NCI-H446 (cell line): ENCODE results near the gene TMEM255B.
"Not testable (repeated sequence)": the region's sequence is repeated elsewhere in the genome, so short reads cannot be mapped to it uniquely, and the experiment has no call there.

ENCODE experiments used
- DNase-seq, 2 experiments: peaks; one replicate each; lab custom pipeline; 2025; lab: John Stamatoyannopoulos, UW

Gene TMEM255B

DNA sequence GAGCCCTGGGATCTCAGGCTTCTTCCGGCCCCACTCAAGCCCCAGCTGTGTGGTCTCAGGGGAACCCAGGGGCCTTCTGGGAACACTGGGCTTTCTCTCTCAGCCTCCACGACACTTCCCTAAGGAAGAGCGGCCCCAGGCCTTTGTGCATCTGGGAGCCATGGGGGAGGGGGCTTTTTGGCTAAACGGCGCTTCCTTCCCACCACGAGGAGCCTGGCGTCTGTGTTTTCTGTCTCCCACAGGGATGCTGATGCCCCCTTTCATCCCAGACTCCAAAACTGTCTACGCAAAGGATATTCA is 24.2 kb upstream of the TMEM255B start:
- DNase-seq: no peak

- DNase-seq: no peak
Measured at GRCh38 chr13:113735194-113735593, 23.8 kb upstream of the TMEM255B start.

- DNase-seq: no peak
Measured at GRCh38 chr13:113735750-113736149, 23.3 kb upstream of the TMEM255B start.

- DNase-seq: no peak
Measured at GRCh38 chr13:113736258-113736731, 22.7 kb upstream of the TMEM255B start.

DNA sequence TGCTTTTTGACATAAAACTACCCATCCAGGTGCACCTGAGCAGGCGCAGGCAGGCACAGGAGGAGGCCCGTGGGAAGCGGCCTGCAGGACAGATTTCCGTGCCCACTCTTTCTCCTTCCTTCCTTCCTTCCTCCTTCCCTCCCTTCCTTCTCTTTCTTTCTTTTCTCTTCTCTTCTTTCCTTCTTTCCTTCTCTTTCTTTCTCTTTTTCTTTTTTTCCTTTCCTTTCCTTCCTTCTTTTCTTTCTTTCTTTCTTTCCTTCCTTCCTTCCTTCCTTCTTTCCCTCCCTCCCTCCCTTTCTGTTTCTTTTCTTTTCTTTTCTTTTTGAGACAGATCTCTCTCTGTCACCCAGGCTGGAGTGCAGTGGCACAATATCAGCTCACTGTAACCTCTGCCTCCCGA is 21.2 kb upstream of the TMEM255B start:
- DNase-seq: no peak

- no peak for DNase-seq
Measured at GRCh38 chr13:113739527-113740285, 19.3 kb upstream of the TMEM255B start.

GRCh38 chr13:113740286-113740556 is 18.8 kb upstream of the TMEM255B start:
- no peak for DNase-seq

DNA sequence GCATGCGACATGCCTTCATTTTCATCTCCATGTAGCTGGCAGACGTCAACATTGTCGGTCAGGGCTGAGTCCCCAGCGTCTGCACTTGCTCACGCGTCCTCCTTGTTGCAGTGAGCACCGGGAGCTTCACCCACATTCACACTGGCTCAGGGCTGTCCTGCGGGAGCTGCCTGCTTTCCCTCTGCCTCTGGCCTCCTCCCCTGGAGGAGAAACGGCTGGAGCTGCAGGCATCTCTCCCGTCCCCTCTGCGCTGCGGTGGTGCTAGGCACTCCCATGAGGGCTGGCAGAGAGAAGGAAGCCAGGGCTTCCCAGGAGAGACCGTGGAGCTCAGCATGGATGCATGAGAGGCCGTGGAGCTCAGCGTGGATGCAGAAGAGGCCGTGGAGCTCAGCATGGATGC is 18.4 kb upstream of the TMEM255B start:
- DNase-seq: no peak

DNA sequence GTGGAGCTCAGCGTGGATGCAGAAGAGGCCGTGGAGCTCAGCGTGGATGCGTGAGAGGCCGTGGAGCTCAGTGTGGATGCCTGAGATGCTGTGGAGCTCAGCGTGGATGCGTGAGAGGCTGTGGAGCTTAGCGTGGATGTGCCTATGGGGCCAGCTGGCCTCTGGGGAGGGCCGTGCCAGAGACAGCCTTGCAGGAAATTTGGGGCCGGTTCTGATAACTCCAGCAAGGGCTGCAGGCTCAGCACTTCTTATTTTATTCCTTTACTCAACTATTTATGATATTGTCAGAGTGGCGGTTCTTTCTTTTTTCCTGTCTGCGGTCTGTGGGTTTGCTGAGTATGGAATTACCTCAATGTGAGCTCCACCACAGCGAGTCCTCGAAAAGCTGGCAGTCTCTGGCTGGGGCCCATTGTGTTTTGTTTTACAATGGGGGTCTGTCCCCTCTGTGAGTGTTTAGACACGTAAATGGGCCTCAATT is 17.8 kb upstream of the TMEM255B start:
- DNase-seq: no peak

DNA sequence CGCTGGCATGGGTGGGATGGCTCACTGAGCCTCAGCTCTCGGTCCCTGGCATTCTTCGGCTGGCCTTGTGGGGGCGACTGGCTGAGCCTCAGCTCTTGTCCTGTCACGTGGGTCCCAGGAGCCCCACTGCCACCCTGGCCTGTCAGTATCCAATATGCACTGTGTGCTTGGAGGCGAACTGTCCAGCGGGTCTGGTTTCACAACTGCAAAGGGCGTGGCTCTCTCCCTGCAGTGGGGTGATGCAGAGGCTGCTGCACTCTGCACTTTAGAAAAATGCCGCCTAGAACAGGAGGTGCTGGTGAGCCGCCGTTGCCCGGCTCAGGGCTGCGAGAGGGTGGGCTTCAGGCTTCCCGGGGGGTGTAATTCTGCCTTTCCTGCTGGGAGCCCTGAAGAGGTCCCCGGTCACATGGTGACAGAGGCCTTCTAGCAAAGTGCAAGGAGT is 17.0 kb upstream of the TMEM255B start:
- DNase-seq: no peak

DNA sequence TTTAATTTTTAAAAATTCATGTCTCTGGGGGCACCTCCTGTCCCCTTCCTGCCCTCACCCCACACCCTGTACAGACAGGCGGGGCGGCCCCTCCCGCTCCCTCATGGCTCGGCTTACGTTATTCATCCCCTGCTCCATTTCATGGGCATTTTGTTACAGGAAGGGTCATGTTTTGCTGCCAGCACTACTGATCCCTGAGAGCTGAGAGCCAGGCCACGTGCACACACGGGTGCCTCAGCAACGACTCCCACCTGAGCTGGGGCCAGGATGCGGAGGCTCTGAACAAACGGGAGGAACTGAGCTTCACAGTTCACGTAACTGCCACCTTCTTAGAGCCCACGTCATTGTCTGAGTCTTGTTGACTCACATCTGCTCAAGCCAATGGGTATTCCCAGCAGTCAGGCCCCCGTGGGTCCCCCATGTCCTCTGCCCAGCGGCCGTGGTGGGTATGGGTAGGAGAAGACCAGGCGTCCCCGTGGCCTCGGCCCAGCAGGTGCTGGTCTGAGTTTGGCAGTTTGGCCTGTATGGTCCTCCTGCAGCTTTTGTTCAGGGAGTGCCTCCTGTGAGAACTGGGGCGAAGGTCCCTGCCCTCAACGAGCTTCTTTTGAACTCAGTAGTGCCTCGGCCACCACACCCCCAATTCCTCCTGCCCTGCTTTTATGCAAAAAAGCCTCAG is 16.4 kb upstream of the TMEM255B start:
- DNase-seq: no peak

- no peak for DNase-seq
Measured at GRCh38 chr13:113743366-113744195, 15.4 kb upstream of the TMEM255B start.

GRCh38 chr13:113744197-113745000 is 14.6 kb upstream of the TMEM255B start:
- DNase-seq: no peak

- no peak for DNase-seq
Measured at GRCh38 chr13:113745059-113745458, 14.0 kb upstream of the TMEM255B start.

DNA sequence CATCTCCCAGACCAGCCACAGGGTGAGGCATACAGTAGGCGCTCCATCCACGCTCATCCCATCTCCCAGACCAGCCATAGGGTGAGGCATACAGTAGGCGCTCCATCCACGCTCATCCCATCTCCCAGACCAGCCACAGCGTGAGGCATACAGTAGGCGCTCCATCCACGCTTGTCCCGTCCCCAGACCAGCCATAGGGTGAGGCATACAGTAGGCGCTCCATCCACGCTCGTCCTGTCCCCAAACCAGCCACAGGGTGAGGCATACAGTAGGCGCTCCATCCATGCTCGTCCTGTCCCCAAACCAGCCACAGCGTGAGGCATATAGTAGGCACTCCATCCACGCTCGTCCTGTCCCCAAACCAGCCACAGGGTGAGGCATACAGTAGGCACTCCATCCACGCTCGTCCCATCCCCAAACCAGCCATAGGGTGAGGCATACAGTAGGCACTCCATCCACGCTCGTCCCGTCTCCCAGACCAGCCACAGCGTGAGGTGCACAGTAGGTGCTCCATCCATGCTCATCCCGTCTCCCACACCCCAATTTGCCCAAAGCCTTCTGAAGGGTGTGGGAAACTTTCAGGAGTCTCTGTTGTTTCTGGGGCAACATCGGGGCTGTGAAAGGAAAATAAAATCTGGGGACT is 13.4 kb upstream of the TMEM255B start:
- DNase-seq: not testable (repeated sequence)

- no peak for DNase-seq
Measured at GRCh38 chr13:113746143-113746525, 12.9 kb upstream of the TMEM255B start.

GRCh38 chr13:113746671-113747070 is 12.4 kb upstream of the TMEM255B start:
- no peak for DNase-seq

DNA sequence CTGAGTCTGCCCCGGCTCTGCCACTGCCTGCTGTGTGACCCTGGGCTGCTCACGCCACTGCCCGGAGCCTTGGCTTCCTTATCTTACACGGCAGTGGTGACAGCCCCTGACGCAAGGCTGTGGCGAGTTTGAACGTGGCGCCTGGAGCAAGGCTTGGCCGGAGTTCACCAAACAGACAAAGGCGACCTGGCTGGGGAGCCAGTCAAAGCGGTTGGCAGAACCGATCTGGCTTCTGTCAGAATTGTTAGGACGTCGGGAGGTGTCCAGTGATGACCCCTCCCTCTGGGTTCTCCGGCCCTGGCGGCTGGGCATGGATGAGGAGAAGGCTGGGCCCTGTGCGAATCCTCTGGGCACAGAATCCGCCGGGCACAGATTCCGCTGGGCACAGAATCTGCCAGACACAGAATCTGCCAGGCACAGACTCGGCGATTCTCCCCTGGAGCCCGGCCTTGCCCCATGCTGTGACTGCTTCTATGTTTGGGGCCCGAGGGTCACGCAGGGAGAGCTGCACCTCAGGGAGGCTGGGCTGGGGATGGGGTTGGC is 11.7 kb upstream of the TMEM255B start:
- DNase-seq: no peak

- DNase-seq: no peak
Measured at GRCh38 chr13:113748101-113748861, 10.7 kb upstream of the TMEM255B start.

GRCh38 chr13:113748862-113749451 is 10.1 kb upstream of the TMEM255B start:
- no peak for DNase-seq
